Retinal pigment epithelial cell (primary cell): ENCODE results near the gene FLYWCH2.

Experiments used
- DNase-seq: peaks from one replicate; pipeline ENCODE4 v3.0.0-alpha.2; 2010; ENCODE audit warnings: low read depth
- H3K4me3 ChIP-seq: 2 replicates; pipeline ENCODE4 v1.5.1; 2011; ENCODE audit warnings: mild to moderate bottlenecking, low read length, control low read depth, moderate library complexity
- CTCF ChIP-seq: conservative IDR thresholded peaks from 2 replicates; pipeline ENCODE4 v1.5.1; 2011; ENCODE audit warnings: low read depth, low read length, control low read depth, inconsistent platforms

Gene FLYWCH2

GRCh38 chr16:2894231-2894630 is 11.2 kb downstream of the FLYWCH2 start:
- no peak for DNase-seq
- H3K4me3 ChIP-seq = no peak overlapping the region
- TF ChIP-seq CTCF = no peak

- no peak overlapping the region for H3K4me3 ChIP-seq
- DNase-seq = no peak
- no peak for TF ChIP-seq CTCF
Measured at GRCh38 chr16:2895813-2896212, 12.8 kb downstream of the FLYWCH2 start.

- no peak overlapping the region for H3K4me3 ChIP-seq
- no peak for DNase-seq
Measured at GRCh38 chr16:2896480-2897010, 13.5 kb downstream of the FLYWCH2 start.

GRCh38 chr16:2897110-2897509 is 14.1 kb downstream of the FLYWCH2 start:
- H3K4me3 ChIP-seq = no peak overlapping the region
- TF ChIP-seq CTCF = no peak
- DNase-seq = no peak

More at GRCh38 chr16:2896480-2897010, 13.5 kb downstream of the FLYWCH2 start:
- no peak for TF ChIP-seq CTCF

- TF ChIP-seq CTCF = no peak
- no peak for DNase-seq
- no peak overlapping the region for H3K4me3 ChIP-seq
Measured at GRCh38 chr16:2898831-2899563, 16.0 kb downstream of the FLYWCH2 start.

- no peak for TF ChIP-seq CTCF
- no peak overlapping the region for H3K4me3 ChIP-seq
- no peak for DNase-seq
Measured at GRCh38 chr16:2899564-2900072, 16.6 kb downstream of the FLYWCH2 start.
